HL-60/S4 (cell line): ENCODE measurements around the gene ENOX1.

Experiments
- in situ Hi-C: fragments of 300-500 bp; cut with MboI; formaldehyde crosslinking; loops from 2 replicates; pipeline ENCODE4 v1.14.3; 2022; ENCODE audit warnings: low sequenced_read_pairs

The ENOX1 gene

GRCh38 chr13:43297967-43298678 is 488.6 kb downstream of the ENOX1 start:
- in situ Hi-C loops, result no loop called here

DNA sequence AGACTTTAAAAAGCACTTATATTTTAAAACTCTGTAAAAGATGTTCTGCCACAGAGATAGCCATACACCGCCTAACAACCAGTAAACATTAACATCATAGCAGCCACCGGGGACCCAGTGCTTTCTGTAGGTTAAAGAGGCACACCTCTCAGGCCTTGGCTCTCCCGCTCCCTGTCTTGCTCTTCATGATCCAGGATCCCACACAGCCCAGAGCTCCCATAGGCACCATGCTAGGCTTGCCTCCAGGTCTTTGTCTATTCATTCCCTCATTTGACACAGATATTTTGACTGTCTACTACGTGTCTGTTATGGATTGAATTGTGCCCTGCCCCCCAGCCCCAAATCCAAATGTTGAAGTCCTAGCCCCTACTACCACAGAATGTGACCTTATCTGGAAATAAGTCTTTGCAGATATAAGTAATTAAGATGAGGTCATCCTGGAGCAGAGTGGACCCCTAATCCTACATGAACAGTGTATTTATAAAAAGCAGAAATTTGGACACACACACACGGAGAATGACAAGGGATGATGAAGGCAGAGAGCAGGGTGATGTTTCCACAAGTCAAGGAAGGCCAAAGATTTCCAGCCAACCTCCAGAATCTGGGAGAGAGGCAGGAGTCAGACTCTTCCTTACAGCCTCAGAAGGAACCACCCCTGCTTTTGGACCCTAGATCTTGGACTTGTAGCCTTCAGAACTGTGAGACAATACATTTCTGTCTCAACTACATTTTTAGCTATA is 490.8 kb downstream of the ENOX1 start:
- in situ Hi-C loops, result no loop called here

DNA sequence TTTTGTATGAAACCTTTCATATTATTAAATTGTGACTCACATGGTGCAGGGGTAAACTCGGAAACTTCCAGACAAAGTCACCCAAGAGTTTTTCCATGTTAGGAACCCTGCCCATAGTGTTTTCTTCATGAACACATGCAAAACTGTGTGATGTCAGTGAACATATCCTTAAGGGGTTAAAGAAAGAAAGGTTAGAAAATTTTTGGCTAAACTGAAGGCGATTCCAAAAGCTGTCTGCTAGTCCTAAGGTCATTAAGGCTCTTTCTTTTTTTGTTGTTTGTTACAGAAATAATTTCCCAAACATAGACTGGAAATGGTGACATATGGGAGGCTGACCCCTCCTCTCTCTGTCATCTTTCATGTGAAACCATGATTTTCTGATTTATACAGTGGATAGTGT is 491.5 kb downstream of the ENOX1 start:
- in situ Hi-C loops, result no loop called here

DNA sequence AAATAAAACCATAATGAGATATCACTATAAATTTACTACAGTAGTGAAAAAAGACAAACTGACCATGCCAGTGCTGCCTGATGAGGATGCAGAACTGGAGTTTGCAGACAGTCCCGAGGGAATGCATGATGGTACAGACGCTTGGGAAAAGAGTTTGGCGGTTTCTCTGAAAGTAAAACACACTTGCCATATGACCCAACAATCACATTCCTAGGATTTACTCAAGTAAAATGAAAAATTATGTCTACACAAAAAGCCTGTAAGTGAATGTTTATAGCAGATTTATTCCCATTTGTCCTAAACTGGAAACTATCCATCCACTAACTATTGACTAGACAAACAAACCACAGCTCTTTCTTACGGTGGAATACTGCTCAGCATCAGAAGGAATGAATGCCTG is 492.4 kb downstream of the ENOX1 start:
- in situ Hi-C loops, result no loop called here

DNA sequence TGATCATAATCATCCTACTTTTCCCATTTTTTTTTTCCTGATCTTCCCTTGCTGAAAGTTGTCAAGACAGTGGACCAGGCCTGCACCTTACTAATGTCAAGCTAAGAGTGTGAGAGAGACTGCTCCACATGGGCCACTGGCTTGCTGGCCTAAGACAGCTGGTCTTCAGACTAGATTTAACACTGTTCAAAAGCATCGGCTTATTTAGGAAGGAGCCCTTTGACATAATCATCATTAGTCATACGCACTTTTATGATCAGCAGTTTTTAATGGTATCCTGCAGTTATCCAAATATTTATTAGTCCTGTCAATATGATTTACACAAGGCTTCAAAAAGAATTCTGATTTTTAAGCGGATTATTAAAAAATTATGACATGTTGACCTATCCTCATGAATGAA is 492.8 kb downstream of the ENOX1 start:
- in situ Hi-C loops, result no loop called here

GRCh38 chr13:43293561-43293960 is 493.2 kb downstream of the ENOX1 start:
- in situ Hi-C loops, result no loop called here

GRCh38 chr13:43293008-43293407 is 493.8 kb downstream of the ENOX1 start:
- in situ Hi-C loops, result no loop called here

DNA sequence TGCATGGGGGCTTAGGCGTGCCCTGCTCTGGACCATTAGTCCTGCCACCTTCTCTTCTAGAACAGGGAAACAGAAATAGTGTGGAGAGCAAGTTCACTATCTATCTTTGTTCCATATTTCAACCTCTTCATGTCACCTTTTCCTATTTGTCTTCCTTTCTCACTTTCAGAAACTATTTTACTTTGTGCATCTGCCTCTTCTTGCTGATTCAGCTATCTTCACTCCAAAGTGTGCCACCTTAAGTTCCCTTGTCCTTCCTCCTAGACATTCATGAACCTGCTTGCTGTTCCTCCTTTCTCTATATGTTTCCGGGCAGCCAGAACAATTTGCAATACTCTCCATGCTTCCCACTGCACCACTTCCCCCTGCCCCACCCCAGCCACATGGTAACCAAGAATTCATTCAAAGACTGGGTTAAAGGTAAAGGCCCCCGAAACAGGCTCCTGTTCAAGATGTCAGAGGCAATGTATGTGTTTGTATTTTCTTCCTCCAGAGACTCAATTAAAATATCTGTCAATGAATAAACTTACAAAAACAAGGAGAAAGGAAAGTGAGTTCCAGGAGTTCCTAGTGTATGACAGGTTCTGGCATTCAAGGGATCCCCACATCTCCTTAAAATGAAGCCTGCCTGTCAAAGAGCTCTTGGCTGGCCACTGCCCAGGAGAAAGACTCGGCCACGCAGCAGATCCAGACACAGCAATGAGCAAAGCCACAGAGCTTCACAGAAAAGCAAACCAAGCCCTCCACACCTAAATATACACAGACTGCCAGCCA is 495.3 kb downstream of the ENOX1 start:
- in situ Hi-C loops, result no loop called here

GRCh38 chr13:43289470-43290255 is 497.1 kb downstream of the ENOX1 start:
- in situ Hi-C loops, result no loop called here

DNA sequence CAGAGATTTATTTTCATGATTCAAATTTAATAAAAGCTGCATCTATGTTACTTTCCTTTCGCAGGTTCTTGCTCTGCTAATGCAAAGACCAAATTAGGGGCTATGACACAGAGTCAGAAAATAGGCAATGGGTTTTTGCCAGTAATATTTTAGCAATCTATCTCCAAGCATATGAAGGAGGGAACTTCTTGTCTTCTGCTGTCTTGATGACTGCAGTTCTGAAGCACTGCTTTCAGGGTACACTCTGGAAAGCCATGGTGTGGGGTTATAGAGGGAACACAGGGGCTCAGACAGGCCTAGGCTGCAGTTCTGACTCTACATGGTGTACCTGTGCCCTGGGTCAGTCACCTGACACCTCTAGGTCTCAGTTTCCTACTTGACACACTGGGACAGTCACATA is 500.0 kb downstream of the ENOX1 start:
- in situ Hi-C loops, result no loop called here

DNA sequence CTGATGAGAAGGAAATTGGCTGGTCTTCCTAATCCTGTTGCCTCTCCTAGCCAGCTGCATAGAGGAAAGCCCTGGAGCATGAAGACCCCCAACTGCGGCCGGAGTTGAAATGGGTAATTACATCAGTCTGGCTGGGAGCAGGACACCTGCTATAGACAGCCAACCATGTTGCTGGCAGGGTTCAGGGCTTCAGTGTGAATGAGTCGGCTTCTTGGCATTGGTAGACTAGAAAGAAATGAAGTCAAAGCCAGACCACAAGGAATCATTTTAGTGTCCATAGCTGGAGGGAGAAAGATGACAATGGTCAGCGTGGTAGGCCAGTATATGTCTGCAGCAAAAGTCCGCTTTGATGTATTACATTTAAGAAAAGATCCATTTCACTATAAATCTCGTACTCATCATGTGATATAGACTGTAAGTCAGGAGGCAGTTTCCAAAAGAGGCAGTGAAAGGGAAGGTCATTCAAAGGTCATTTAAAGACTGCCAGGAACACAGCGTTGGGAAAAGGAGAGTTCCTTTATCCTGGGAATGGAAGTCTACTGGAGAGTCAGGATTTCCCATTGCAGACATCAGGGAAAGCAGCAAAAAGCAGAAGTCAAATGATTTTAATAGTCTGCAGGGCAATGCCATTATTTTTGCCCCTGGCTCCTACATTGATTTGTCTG is 500.7 kb downstream of the ENOX1 start:
- in situ Hi-C loops, result no loop called here

DNA sequence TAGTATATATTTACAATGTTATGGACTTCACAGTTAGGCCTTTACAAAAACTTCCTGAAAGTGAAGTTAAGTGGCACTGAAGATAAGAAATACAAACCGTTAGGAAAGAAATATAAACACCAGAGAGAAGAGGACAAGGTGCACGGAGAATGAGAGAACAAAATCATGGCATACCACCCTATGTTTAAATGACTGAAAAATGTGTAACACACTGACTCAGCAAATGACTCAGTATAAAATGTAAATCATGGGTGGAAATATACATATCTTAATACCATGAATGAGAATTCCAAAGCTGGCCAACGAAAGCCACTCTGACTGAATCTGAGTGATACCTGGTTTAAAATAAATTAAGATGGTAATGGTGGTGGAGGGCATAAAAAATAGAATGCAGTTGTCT is 502.6 kb downstream of the ENOX1 start:
- in situ Hi-C loops, result no loop called here

DNA sequence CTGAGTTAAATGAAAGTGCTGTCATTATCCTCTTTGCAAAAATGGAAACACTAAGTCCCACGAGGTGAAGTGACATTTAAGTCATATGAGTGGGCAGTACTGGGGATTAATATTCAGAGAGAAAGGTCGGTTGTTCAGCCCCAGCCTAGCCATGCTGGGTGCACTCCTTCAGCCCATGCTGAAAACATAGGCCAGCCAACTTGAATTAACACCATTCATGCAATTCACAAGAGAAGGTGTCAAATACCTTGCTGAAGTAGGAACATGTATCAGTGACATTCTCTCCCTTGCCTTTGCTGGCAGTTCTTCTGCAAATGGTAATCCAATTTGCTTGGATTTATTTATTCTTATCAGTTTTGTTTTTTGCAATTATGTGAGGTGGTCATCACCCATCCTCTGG is 507.1 kb downstream of the ENOX1 start:
- in situ Hi-C loops, result no loop called here

DNA sequence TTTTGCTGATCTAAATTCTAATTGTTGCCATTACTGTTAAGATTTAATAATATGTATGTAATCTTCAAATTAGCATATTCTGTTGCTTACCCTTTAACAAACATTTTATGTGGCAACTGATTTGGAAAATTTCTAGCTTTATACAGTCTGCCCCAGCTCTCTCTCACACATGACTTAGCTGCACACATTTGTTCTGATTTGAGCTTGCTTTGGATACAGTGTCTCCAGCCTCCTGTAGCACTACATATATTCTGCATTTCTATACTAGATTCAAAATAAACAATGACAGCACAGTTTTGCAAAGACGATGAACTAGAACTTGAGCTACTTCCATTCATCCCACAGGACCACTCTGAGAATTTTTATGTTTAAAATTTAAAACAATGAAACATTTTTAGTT is 508.6 kb downstream of the ENOX1 start:
- in situ Hi-C loops, result no loop called here

DNA sequence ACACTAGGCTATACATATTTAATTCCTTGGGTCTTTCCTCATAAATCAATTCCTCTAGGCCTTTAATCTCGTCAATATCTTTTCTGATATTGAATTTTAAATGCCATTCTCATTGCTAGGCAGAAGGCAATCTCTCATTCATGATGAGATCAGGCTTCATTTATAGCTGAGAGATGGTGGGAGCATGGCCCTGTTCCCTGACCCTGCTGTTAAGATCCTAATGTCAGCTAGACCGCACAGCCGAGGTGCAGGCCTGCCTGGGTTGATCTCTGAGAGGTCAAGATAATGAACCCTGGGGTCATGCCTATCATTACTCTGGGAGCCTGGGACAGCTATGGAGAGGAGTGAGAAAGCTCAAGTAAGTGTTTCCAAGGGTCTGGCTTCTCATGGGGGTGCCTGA is 509.6 kb downstream of the ENOX1 start:
- in situ Hi-C loops, result no loop called here

DNA sequence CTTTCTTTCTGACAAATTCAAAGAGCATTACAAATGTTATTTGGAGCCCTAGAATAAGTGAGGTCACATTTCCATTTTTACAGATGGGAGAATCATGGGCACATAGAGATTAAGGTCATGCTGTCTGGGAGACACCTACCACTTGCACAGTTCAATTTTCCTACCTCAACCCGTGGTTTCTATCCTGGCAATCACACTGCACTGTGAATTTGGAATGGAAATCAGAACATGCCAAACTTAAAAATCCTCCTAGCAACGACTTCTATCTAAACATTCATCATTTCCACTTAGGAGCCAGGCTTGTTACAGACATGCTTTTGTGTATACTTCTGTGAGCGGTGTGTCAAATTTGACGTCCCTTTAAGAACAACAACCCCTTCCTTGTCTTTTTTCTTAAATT is 511.9 kb downstream of the ENOX1 start:
- in situ Hi-C loops, result no loop called here

GRCh38 chr13:43273362-43273761 is 513.4 kb downstream of the ENOX1 start:
- in situ Hi-C loops, result no loop called here

DNA sequence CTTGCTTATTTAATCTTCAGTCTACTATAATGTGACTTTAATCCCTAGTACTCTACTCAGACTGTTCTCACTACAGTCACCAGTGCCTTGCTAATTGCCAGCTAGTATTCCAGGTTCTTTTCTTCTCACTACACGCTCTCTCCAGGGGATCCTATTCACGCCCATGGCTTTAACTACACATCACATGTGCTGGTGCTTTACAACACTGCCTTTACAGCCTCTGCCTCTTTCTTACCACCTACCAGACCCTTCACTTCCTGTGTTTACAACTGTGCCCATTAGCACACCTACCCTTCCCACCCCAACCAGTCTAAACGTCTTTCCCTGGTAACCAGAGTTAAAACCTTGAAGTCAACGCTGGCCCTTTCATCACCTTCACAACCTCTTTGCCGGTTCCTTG is 513.9 kb downstream of the ENOX1 start:
- in situ Hi-C loops, result no loop called here

DNA sequence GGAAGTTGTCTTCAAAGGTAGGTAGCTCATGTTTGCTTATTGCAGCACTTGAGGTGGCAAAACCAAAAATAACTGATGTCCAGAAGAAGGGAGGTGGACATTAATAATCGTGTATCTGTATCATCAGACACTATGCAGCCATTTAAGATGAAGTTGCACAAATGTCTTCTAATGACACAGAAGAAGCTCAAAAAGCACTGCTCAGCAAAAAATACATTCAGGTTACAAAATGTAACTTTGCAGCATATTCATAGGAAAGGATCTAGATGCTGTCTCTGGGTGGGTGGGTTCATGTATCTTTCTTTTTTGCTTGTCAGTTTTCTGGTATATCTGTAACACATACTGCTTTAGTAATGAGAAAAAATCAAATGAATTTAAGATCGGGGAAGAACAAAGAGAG is 515.6 kb downstream of the ENOX1 start:
- in situ Hi-C loops, result no loop called here

DNA sequence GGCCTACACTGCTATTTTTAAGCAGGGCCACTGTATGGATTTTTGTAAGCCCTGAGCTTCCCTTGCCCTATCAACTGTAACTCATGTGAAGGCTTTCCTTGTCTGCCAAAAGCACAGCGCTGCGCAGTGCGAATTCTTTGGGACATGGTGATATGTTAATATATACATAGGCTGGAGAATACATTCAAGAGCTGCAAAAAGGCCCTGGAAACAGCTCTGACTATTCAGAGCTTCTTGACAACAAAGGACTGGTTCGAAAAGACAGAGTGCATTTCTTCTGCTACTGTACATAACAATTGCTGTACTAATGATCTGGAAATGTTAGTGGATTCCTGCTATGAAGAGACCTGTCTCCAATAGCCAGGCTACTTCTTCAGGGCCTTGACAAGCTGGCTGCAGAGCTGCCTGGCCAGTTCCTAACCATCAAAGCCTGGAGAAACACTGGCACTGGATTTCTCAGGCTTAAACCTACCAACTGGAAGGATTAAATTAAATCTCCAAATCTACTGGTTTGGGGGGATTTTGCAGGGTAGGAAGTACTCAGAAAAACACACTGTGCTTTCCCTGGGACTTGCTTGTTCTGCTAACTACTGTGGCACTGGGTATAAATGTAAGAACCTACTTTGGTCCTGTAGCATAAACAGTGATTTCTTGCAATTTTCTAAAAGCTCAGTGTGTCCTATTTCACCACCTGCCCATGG is 516.5 kb downstream of the ENOX1 start:
- in situ Hi-C loops, result no loop called here
